HG02623 (cell line): Measurements from ENCODE around the gene NTNG2.

Source experiments
- ATAC-seq: cut with Tn5 transposase; IDR thresholded peaks from one replicate; pipeline ENCODE4 v1.9.1; 2021; ENCODE audit warnings: moderate library complexity; ENCODE audit not compliant: unreplicated experiment

The NTNG2 gene

DNA sequence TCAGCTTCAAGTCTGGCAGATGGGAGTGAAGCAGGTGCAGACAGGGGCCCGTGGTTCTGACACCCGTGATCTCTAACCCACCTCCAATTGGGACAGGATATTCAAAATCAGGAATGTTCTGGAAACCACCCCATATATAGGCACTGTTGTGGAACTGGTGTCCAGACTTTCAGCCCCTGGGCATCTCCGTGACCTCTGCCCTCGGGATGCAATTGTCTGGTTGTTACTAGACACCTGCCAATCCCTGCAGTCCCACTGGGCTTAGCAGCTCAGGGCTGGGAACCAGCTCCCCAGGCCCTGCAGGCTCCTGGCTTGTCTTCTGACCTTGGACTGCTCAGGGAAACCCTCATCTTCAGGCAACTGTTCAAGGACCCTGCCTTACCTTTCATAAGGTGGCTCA is 38.8 kb downstream of the NTNG2 start:
- no peak for ATAC-seq

DNA sequence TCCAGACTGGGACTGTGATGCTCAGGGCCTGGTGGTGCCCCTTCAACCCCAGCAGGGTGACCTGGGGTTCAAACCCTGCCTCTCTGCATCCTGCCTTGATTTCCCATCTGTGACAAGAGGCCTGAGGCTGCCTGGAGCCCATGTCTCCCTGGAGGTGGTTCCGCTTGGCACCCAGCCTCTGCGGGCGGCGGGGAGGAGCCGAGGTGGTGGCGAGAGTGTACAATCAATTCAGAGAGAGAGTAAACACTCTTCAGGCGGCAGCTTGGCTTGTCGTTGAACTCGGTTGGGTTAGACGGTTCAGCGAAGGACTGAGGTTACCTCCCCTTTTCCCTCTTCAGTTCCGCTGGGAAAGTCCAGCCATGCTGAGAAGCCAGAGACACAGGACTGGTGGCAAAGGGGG is 39.3 kb downstream of the NTNG2 start:
- no peak for ATAC-seq

- no peak for ATAC-seq
Measured at GRCh38 chr9:132201780-132202703, 40.2 kb downstream of the NTNG2 start.

DNA sequence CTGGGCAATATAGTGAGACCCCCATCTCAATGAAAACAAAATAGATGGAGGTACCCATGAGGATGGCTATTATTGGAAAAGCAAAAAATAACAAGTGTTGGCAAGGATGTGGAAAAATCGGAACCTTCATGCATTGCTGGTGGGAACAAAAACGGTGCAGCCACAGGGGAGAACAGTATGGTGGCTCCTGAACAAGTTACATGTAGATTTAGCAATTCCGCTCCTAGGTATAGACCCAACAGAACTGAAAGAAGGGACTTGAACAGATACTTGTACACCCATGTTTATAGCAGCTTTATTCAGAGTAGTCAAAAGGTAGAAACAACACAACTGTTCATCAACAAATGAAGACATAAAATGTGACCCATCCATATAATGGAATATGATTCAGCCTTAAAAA is 43.0 kb downstream of the NTNG2 start:
- ATAC-seq = no peak

- no peak for ATAC-seq
Measured at GRCh38 chr9:132207215-132207614, 45.4 kb downstream of the NTNG2 start.

GRCh38 chr9:132207839-132208615 is 46.2 kb downstream of the NTNG2 start:
- ATAC-seq = no peak

GRCh38 chr9:132209228-132209627 is 47.4 kb downstream of the NTNG2 start:
- ATAC-seq = no peak

DNA sequence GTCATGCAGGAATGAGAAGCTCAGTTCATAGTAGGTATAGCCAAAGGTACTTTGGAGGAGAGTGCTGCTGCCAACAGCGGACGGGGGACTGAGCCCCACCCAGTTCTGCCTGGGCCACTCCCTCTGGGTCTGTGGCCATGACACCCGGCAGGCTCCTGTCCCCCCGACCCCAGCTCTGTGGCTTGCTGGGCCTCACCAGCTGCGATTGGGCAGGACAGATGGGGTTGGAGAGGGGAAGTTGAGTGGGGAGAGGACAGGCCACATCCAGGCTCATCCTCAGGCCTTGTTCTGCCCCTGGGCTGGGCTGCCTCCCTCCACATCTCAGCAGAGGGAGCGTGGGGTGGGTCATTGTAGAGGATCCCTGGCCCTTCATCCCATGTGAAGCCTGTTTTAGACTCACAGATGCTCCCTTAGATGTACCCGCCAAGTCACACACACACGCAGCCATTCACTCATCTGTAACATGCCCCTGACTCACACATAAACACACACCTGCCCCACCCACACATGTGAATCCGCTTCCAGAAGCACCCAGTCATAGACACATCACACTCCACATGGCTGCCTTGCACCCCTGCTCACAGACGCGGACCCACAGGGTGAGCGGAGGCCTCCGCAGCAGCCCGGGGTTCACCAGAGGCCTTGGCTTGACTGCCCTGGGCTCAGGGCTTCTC is 48.8 kb downstream of the NTNG2 start:
- ATAC-seq = no peak

DNA sequence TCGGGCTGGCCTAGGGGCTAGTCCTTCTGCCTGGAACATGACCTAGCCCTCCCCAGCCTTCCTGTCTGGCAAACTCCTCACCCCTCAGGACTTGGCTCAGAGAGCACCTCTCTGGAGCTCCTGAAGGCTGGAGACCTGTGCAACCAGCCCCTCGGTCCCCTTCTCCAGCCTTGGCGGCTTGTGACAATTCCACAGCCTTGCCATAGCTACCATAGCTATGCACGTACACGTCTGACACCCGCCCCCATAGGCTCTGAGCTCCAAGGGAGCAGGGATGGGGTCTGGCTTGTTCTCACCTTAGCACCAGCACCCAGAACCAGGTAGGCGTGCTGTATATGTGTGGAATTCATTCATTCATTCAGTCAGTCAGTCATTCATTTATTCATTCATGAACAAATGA is 49.7 kb downstream of the NTNG2 start:
- ATAC-seq = no peak

- no peak for ATAC-seq
Measured at GRCh38 chr9:132214027-132214622, 52.3 kb downstream of the NTNG2 start.

DNA sequence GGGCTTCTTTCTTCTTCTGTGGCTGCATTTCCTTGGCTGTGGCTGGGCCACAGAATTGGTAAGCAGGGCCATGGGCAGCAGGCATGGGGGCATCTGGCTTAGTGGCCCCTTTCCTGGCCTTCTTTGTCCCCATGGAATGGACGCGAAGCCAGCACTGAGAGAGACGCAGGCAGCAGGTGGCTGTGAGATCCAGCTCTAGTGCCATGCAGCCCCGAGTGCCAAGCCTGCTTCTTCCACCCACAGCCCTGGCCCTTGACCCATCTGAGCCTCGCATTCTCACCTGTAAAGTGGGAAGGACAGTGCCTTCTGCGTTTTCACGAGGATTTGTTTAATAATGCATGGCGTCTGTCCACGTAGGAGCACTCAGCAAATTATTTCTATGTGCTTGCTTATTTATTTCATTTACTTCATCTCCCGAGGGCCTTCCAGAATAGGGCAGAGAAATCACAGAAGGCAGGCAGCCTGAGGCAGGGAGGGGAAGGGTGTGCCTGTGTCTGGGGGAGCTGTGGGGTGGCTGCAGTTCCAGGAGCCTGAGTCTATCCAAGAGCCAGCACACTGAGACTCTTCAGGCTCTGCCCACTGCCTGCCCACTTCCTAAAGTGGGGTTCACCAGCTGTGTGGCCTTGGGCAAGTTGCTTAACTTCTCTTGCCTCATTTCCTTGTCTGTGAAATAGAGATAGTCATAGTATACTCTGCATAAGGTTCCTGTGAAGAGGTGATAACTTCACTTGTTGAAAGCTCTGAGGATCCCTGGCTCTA is 55.2 kb downstream of the NTNG2 start:
- ATAC-seq = no peak

- no peak for ATAC-seq
Measured at GRCh38 chr9:132218208-132218607, 56.4 kb downstream of the NTNG2 start.

GRCh38 chr9:132221941-132222340 is 60.1 kb downstream of the NTNG2 start:
- no peak for ATAC-seq

GRCh38 chr9:132224645-132225044 is 62.8 kb downstream of the NTNG2 start:
- no peak for ATAC-seq

DNA sequence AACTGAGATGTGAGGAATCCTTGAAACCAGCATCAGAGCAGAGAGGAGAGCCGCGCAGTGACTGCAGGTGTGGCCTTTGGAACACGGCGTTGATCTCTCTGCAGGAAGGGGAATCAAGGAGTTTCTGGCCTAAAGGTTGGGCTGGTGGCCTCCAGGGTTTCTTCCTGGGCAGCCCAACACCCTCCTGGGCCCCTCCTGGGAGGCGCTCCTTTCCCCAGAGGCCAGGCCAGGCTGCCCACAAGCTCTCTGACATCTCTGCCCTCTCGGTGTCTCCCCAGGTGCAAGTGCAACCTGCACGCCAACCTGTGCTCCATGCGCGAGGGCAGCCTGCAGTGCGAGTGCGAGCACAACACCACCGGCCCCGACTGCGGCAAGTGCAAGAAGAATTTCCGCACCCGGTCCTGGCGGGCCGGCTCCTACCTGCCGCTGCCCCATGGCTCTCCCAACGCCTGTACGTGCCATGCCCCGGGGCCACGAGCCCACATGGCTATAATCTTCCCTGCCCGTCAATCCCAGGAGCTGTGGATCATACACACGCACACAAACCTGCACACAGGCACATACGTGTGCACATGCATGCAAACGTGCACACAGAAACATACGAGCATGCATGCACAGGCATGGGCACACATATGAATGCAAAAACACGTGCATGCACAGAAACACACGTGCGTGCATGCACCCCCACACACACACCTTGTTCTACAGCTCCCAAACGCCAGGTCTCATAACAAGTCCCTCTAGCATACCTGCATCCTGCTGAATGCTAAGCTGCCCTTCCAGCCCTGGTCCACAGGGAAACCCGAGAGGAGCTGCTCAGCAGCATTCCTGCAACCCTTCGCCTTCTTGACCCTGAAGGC is 64.9 kb downstream of the NTNG2 start:
- no peak for ATAC-seq

DNA sequence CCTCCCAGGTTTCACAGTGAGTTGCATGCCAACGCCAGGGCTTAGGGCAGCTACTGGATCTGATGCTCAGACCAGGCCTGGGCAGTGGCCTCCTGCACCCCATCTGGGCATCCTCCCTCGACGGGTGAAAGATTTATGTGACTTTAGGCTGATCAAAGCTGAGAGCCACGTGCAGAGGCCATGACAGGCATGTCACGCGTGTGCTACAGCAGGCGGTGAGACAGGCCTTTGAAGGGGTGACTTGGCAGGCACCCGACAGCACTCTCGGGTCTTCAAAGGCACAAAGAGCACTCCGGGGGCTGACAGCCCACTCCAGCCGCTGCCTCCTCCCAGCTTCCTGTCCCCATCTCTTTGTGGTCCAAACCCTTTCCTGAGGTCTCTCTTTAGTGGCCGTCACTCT is 66.2 kb downstream of the NTNG2 start:
- ATAC-seq = no peak

GRCh38 chr9:132230605-132231004 is 68.7 kb downstream of the NTNG2 start:
- no peak for ATAC-seq

DNA sequence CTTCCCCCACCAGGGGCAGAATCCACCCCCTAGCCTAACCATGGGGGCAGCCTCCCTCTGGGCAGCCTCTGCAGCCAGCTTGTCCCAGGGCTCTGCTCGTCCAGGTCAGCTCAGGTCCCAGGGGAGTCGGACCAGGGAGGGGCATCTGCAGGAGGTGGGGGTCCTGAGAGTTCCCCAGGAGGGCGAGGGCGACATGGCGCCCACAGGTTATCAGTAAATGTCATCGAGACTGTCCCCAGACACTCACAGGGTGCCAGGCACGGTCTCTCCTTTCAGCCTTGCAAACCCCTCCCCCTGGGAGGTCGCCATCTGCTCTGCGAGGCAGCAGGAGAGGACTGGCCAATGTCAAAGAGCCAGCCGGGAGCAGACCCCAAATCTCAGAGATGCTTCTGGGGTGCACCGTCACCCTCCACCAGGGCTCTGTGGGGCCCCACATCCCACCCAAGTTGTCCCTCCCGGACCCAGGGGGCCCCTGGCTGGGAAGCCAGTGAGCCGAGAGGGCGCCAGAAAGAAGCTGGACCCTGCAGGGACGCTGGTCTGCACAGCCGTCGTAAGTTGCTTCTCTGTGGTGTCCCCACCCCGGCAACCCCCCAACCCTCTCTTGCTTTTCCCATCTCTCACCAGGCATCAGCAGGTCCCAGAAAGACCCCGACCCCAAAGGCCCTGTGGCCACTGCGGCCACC is 69.3 kb downstream of the NTNG2 start:
- ATAC-seq = no peak

GRCh38 chr9:132232522-132232921 is 70.7 kb downstream of the NTNG2 start:
- no peak for ATAC-seq
